ENCODE data around the gene WEE1.

DNA sequence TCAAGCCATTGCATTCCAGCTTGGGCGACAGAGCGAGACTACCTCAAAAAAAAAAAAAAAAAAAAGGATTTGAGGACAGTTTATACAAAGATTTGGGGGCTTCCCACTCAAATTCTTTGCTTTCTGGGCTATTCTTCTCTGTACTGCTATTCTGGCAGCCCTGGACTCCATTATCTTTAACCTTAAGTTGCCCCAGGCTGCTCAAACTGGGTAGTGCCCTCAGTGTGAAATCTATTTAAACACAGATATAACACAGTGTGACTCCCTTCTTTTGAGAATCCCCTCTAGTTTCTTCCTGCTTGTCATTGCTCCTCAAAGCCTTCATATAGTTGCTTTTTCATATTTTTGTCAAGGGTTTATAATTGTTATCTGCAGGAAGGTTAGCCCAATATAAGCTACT is 49.5 kb upstream of the WEE1 start:
- TF ChIP-seq TAF1 (IDR thresholded peaks at IDR 0.05; ENCODE audit: low read depth, low read length) (no peak), POLR2AphosphoS5 (IDR thresholded peaks at IDR 0.05; ENCODE audit: low read depth, low read length) (no peak), POLR2A (IDR thresholded peaks at IDR 0.05; ENCODE audit: low read depth, low read length) (no peak), POU2F2 (IDR thresholded peaks at IDR 0.05; ENCODE audit: low read depth, low read length) (no peak)

Data from GM12891 (cell line).